HG03280 (cell line): ENCODE measurements around the gene LCP2.
"Not testable (repeated sequence)": the region's sequence is repeated elsewhere in the genome, so short reads cannot be mapped to it uniquely, and the experiment has no call there.

Experiments
- ATAC-seq: cut with Tn5 transposase; IDR thresholded peaks from one replicate; pipeline ENCODE4 v1.9.1; 2021; ENCODE audit warnings: mild to moderate bottlenecking, moderate library complexity; ENCODE audit not compliant: unreplicated experiment

LCP2 gene

DNA sequence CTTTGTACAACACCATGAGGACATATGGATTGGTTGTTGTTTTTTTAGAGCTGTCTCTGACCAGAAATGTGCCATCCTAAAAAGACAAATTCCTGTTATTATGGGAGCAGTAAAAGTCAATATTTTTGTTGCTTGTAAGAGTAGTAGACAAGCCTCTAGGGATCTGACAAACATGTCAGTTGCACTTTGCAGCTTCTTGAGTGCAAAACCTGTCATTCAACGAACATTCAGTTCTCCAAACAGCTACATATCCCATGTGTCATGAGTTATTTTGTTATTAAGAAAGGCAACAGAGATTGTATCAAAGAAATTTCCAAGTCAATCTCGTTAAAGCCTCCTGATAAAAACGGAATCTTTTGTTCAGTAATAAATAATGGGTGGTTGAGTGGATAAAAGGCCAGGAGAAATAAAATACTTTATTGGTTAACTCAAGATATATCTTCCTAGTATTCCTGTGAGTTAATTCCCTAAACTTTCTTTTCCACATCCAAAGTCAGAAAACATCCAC, 46.7 kb downstream of the LCP2 start:
- ATAC-seq = no peak

GRCh38 chr5:170249355-170249754, 48.2 kb downstream of the LCP2 start:
- no peak for ATAC-seq

DNA sequence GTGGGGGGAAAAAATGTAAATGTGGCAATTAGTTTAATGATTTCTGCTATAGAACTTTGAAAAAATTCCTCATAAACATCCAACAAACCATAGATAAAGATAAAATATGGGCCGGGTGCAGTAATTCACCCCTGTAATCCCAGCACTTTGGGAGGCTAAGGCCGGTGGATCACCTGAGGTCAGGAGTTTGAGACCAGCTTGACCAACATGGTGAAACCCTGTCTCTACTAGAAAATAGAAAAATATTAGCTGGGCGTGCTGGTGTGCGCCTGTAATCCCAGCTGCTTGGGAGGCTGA, 48.7 kb downstream of the LCP2 start:
- ATAC-seq = not testable (repeated sequence)

DNA sequence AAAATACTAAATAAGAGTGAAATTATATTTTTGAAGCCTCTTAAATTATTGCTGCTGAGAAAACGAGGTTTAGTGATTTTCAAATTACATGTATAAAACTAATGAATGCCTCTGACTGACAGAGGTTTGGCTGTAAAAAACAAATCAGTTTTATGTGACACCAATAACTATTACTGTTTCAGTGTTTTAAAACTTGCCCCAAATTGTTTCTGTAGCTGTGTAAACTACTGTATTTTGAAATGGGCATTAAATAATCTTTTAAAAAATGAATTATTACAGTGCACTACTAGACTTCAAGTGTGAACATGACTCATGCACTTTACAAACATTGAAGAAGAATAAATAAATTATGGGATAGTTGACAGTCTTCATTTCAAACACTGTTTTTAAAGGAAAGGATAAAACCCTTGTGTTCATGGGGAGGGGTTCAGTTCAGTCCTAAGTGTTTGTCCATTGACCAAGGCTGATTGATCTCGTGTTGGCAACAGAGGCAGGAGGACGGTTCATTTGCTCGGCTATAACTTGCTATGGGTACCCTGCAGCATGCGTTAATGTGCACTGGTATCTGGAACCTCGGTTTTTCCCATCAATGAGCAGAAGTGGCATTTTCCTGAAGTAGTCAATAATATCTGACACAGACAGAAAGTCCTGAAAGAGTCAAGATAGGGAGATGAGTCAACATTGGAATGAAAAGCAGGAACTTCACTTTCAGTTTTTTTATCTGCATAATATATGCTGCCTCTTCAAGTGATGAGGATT, 49.2 kb downstream of the LCP2 start:
- no peak for ATAC-seq

- ATAC-seq = no peak
Measured at GRCh38 chr5:170247363-170247762, 50.2 kb downstream of the LCP2 start.

- no peak for ATAC-seq
Measured at GRCh38 chr5:170246126-170246870, 51.3 kb downstream of the LCP2 start.

GRCh38 chr5:170245436-170245835, 52.1 kb downstream of the LCP2 start:
- ATAC-seq = not testable (repeated sequence)

DNA sequence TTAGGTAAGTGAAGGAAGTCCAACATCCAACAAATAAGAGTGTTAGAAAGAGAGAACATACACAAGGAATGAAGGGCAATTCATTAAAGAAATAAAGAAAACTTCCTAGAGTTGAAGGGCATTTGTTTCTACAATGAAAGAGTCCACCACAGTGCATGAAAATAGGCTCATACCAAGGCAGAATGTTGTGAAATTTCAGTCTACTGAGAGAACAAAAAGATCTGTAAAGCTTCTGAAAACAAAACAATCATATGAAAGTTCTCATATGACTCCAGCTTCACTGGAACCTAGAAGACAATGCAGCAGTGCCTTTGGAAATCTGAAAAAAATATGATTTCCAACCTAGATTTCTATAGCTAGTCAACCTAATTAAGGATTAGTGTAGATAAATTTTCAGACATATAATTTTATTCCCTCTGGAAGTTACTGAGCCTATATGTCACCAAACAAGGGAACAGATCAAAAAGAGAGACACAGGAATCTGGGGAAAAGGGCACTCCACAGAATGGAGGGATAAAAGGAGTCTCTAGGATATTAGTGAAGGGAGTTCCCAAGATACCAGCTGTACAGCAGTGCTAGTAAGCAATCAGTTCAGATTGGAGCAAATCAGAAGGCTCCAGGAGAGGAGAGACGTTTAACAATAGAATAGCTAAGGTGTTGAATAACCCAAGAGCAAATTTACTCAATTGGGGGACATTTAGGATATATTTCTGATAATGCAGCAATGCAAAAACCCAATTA, 59.0 kb downstream of the LCP2 start:
- no peak for ATAC-seq

DNA sequence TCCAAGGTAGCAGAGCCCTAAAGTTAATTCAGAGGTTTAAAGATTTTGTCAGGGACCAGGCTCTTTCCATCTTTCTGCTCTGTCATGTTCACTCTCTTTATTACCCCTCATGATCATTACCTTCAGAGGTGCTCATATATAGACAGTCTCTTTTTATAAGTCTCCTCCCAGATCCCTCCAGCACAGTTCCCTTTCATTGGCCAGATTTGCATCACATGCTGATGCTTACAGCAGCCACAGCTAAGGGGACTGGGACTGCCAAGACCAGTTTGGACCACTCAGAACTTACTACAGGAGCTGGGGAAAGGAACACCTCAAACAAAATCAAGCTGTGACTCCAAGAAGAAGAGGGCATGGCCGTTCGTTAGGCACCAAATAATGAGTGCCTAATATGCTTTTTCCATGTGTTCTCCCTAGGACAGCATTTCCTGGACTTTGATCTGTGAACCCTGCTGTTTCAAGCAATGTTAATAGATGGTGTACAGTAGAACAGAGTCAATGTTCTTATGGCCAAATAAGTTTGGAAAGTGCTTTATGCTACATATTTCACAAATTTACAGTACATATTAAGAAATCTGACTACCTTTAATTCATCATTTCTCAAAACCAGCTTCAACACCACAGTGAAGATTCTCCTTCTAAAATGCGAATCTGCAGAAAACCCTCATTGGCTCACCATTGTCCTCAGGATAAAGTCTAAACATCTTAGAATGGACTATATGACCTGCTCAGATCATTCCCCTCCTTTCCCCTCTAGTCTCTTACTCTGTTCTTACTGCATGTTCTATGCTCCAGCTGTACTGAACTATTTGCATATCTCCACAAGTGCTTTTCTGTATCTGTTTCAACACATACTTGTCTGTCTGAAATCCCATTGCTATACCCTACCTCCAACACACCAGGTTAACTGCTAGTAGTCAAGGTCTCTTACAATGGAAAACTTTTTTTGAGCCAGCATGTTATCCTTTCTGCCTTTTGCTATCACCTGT, 61.4 kb downstream of the LCP2 start:
- ATAC-seq = peak; percentile 79

DNA sequence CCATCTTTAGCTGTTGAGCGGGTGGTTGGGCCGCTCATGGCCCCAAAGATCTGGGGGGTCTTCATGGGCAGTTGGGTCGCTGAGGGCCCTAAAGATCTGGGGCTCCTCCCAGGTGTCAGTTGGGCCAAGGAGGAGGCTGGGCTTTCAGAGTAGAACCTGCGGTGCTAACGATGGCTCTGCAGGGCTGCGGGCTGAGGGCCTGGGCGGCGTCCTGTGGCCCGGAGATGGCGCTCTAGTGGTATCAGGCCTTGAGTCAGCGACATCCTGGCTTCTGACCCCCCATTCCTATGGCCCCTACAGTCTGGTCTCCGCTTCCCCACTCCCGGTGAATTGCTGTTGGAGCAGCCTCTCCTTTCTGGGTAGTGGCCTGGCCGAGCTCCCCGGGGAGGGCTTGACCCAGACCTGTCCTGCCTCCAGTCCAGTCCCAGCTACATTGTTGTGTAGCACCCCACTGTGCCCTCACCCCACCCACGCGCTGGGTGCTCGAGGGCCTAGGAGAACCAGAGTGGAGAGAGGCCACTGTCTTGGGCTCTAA, 64.2 kb downstream of the LCP2 start:
- no peak for ATAC-seq

DNA sequence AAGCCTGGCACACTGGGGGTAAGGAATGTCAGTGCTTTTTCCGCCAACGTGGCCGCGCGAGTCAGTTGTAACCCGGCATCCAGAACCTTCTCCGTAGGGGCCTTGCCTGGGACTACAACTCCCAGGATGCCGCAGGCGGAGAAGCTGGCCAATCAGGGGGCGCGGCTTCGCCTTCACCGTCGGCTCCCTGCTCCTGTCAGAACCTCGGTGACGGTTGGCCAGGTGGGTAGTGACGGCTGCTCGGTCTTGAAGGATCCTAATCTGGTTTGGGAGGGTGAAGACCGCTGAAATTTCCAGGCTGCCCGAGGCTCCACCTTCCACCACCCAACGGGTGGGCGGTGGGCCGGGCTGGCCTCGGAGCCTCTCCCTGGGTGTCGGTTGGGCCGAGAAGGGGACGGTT, 64.8 kb downstream of the LCP2 start, which contains the start of gene C5orf58:
Gene C5orf58, plus strand, starts transcription at position 200 of the 400 bp plus-strand sequence. CDS start 1,992 bp downstream, outside the sequence.
- ATAC-seq = no peak

DNA sequence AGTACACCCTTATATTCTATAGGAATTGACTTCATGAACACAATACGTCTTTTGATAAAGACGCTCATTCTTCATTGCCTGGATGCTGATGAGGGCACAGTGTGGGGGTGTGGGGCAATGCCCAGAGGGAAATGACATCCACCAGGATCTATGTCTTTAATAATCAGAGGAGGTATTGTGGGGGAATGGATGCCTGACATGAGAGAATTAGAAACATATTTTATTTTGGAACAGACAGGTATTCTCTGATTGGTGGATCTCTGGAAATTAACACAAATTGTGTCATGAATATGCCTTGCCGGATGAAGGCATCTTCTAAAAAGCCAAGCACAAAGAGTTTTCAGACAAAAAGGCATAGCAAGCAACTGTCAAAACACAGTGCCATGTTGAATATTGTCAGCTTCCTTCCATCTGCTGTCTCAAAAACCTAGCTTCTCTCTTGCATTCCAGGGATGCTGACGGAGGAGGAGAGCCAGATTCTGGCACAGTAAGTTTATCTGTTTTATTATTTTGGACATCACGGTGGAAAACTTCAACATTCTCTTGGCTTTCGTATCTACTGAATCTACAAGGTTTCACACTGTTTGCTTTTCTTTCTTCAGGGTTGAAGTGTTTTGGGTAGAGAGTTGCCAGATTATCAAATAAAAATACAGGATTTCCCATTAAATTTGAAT, 68.7 kb downstream of the LCP2 start:
- ATAC-seq = no peak

DNA sequence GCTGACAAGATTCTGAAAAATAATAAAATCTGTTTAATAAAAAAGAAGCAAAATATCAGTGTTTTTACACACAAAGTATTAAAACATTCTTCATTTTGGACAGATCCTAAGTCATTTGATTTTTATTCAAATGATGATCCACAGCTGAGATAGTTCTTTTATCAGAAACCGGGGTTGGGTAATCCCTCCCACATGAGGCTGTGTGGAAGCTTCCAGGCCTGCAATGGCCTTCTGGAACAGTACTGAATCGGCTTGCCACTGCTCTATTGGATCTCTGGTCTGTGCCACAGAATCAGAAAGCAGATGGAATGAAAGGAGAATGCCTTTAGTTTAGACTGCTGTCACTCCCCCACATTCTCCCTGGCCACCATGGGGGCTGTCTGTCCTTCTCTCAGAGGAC, 70.9 kb downstream of the LCP2 start:
- no peak for ATAC-seq

DNA sequence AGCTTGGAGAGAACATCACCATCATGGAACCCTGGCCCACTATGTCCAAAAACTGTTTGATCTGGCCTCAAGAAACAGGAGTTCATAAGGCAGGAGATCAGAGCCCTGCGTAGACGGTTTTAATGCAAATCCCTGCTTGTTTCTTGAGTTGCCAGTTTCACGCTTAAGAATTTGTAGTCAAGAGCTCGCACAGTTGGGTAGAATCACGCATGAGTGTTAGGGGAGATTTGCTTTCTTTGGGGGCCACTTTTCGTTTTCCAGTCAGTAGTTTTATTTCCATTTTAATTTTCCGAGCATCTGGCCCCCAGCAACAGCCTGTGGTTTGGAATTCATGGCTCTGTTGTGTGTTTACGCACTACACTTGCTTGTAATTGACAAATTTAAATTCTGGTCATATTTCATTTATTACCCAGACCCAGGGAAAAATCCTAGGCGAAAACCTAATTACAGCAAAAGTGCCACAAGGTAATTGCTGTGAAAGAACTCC, 71.4 kb downstream of the LCP2 start:
- ATAC-seq = no peak

- peak; percentile 50 for ATAC-seq
Measured at GRCh38 chr5:170225326-170226128, 72.0 kb downstream of the LCP2 start.

DNA sequence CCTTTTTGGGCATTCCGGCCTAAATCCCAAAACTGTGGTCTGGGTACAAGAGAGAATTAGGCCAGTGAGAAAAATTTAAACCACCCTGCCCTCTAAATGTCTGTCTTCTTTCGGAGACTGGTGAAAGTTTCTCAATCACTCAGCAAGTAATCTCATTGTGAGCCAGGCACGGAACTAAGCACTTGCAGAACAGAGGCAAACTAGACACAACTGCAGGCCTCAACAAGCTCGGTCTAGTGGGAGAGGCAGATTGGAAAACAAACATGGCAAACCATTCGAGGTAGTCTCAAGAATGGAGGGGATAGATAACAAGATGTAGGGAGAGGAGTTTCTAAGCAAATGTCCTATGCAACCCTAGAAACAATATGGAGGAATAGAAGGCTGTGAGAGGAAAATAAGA, 73.7 kb downstream of the LCP2 start:
- ATAC-seq = no peak

GRCh38 chr5:170223360-170223759, 74.2 kb downstream of the LCP2 start:
- ATAC-seq = no peak

- ATAC-seq = no peak
Measured at GRCh38 chr5:170221327-170221741, 76.2 kb downstream of the LCP2 start.

DNA sequence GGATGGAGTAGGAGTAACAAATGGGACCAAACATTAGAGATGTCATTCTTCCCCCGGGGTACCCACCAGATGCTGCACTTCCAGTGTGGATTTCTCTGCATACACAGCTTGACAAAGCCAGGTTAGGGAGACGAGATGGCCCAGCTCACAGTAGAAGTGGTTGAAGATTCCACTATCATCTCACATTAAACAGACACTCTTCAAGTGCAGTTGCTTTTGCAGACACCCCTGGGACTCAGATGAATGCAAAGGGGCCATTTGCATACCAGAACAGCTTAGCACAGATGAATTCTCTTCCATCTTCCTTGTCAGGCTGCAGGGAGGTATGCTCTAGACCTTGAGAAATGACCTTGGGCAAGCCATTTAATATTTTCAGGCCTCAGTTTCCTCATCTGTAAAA, 77.4 kb downstream of the LCP2 start:
- ATAC-seq = no peak
